Smooth muscle cell of the pulmonary artery (primary cell): ENCODE data around the gene NRDE2. TPM values are rescaled to one million over a fixed set of nuclear protein-coding genes. Genes with fewer than 3 reads are reported as not detected.

Experiments
- total RNA-seq: library from RNA; depleted of rRNA; stranded (reverse); fragments of >200 nt; gene quantifications from 2 replicates; pipeline ENCODE4 v1.2.3, GENCODE V29; 2014

The NRDE2 gene
- total RNA-seq = 10.8 and 11.4 TPM in 2 replicates

DNA sequence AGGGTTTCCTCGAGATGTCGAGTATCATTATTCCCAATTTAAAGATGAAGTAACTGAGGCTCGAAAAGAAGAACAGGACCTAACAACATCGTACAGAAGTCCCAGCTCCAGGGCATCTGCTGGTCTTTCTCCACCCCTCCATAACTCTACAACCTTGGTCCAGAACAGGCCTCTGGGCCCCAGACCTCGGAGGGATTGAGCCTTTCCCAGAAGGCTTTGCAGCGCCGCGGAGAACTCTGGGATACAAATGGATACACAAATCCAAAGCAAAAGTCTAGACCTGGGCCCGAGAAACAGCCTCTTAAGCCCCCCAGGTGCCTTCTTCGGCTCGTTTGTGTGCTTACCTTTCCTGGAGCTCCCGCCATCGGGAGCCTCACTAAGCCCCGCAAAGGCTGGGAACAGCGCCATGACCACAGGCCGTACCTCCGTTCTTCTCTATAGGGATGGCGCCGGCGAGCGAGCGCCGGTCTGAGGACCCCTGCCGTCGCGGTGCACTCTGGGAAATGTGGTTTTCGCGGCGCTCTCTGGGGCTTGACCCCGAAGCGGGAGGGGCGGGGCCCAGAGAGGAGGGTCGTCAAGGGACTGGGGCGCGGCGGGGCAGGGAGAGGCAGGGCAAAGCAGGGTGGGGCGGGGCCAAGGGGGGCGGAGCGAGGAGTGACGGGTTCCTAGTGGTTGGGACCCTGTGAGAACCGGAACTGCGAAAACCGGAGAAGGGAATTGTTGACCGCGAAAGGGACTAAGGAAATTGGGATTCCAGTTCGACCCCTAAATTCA lies at the start of gene NRDE2:
Gene NRDE2 (minus strand): TSS at position 445 of the 774 bp plus-strand sequence. CDS start 37 bp downstream, at position 408.

GRCh38 chr14:90256354-90257131 lies 75.2 kb downstream of the NRDE2 start, which contains the start of gene PSMC1:
Gene PSMC1 (plus strand): TSS chr14:90256553. CDS start chr14:90256598, 45 bp downstream.

Other genes starting within 250 kb of the NRDE2 start
- 92.2 and 93.3 TPM in 2 replicates for gene PSMC1, start 75.4 kb downstream of the NRDE2 start, total RNA-seq
- 763 and 928 TPM in 2 replicates for gene CALM1, start 65.1 kb upstream of the NRDE2 start, total RNA-seq